OCI-LY7 (cell line): ENCODE results near the gene LIPC. TPM values are rescaled to one million over a fixed set of nuclear protein-coding genes. Genes with fewer than 3 reads are reported as not detected.

ENCODE experiments used
- BruUV-seq: library from RNA; stranded (reverse); fragments of 400-500 nt; replicated peaks from 2 replicates; lab custom pipeline; 2021; lab: Mats Ljungman, UMichigan
- CTCF ChIA-PET: fragments of 300-600 bp; sonication (Branson Sonifier 250); formaldehyde crosslinking; loops from one replicate; lab custom pipeline; 2022; ENCODE audit warnings: antibody characterized with exemption; ENCODE audit not compliant: unreplicated experiment; lab: Charles Lee
- POLR2A ChIA-PET: fragments of 300-600 bp; sonication (Branson Sonifier 250); formaldehyde crosslinking; loops from one replicate; lab custom pipeline; 2022; ENCODE audit warnings: antibody characterized with exemption; lab: Charles Lee
- DNase-seq: peaks from one replicate; pipeline ENCODE4 v3.0.0-alpha.2; 2015; ENCODE audit warnings: low spot score
- H2AFZ ChIP-seq: fragments of 200-600 bp; sonication (generic), shearing (Covaris generic); 2 replicates; pipeline ENCODE4 v1.6.1; 2014; ENCODE audit warnings: mild to moderate bottlenecking, antibody characterized with exemption, low read length, moderate library complexity
- H3K27ac ChIP-seq: fragments of 200-600 bp; sonication (generic); 2 replicates; pipeline ENCODE4 v1.5.1; 2014; ENCODE audit warnings: mixed run types, low read depth, mild to moderate bottlenecking, moderate library complexity, low read length, inconsistent platforms; ENCODE audit not compliant: poor library complexity, severe bottlenecking
- H3K36me3 ChIP-seq: fragments of 200-600 bp; sonication (generic); 2 replicates; pipeline ENCODE4 v1.6.1; 2014; ENCODE audit warnings: mild to moderate bottlenecking, antibody characterized with exemption, low read length, moderate library complexity, mixed read lengths; ENCODE audit not compliant: insufficient read depth
- H3K4me1 ChIP-seq: fragments of 200-600 bp; sonication (generic); 2 replicates; pipeline ENCODE4 v1.5.1; 2014; ENCODE audit warnings: mild to moderate bottlenecking, low read length; ENCODE audit not compliant: insufficient read depth, poor library complexity, severe bottlenecking
- H3K4me2 ChIP-seq: fragments of 200-600 bp; sonication (generic); 2 replicates; pipeline ENCODE4 v1.6.1; 2014; ENCODE audit warnings: mild to moderate bottlenecking, low read length
- H3K4me3 ChIP-seq: fragments of 200-600 bp; sonication (generic); 2 replicates; pipeline ENCODE4 v1.5.1; 2014; ENCODE audit warnings: mild to moderate bottlenecking, low read depth, low read length; ENCODE audit not compliant: poor library complexity, severe bottlenecking
- H3K79me2 ChIP-seq: fragments of 200-600 bp; sonication (generic); 2 replicates; pipeline ENCODE4 v1.6.1; 2016; ENCODE audit warnings: low read depth, mild to moderate bottlenecking, low read length, moderate library complexity, mixed read lengths; ENCODE audit not compliant: insufficient read depth
- H3K9me2 ChIP-seq: fragments of 200-600 bp; sonication (generic); 2 replicates; pipeline ENCODE4 v1.6.1; 2016; ENCODE audit warnings: mild to moderate bottlenecking, low read length, mixed read lengths; ENCODE audit not compliant: insufficient read depth
- H3K9me3 ChIP-seq: fragments of 200-600 bp; sonication (generic); 2 replicates; pipeline ENCODE4 v1.6.1; 2014; ENCODE audit warnings: mild to moderate bottlenecking, mixed run types, low read length, mixed read lengths
- H4K20me1 ChIP-seq: fragments of 200-600 bp; sonication (generic); 2 replicates; pipeline ENCODE4 v1.6.1; 2014; ENCODE audit warnings: mild to moderate bottlenecking, antibody characterized with exemption, low read length, moderate library complexity, mixed read lengths; ENCODE audit not compliant: insufficient read depth
- CTCF ChIP-seq: fragments of 200-600 bp; sonication (generic); conservative IDR thresholded peaks from 2 replicates; pipeline ENCODE4 v1.5.1; 2014; ENCODE audit warnings: mild to moderate bottlenecking, antibody characterized with exemption, low read length, moderate library complexity, mixed read lengths
- EZH2phosphoT487 ChIP-seq: fragments of 200-600 bp; sonication (generic); IDR thresholded peaks from 2 replicates; pipeline ENCODE4 v1.6.1; 2018; ENCODE audit warnings: low read depth, borderline replicate concordance, mild to moderate bottlenecking, mixed run types, antibody characterized with exemption, low read length, moderate library complexity, mixed read lengths
- intact Hi-C: fragments of 100-400 bp; cut with micrococcal nuclease; formaldehyde crosslinking; loops from one replicate; pipeline ENCODE4 v1.10.0; 2022; ENCODE audit not compliant: unreplicated experiment
- total RNA-seq, 2 experiments: library from RNA; depleted of rRNA in 1 of 2; stranded (reverse); fragments of >200 nt in 1 of 2; shearing (Covaris generic) in 1 of 2; gene quantifications; 2 replicates each; pipeline ENCODE4 v1.2.3, GENCODE V29; 2014 to 2022

Gene LIPC
- total RNA-seq, 2 experiments from 2014 or later, result 0.50 TPM; not detected in 1

DNA sequence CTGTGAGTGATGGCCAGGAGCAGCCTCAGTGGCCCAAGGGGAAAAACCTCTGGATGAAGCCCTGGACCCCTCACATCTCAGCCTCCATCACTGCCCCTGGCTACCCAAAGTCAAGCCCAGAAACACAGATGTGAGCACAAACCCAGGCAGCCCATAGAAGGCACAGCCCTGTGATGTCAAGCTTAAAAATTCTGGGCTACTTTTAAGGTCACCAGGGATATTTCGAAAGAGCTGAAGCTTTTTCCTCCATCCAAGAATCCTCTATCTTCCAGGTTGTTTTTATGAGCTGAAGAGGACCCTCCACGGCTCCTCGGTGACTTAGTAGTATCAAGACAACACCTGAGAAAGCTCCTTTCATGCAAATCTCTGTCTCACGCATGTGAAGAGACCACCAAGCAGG is 11.5 kb downstream of the LIPC start:
- Histone ChIP-seq H3K4me1 (no peaks in the 10 kb centered on the region), H3K4me3 (no peak overlapping the region), H3K9me2 (no peaks in the 10 kb centered on the region), H3K27ac (no peak overlapping the region), H2AFZ (no peak overlapping the region), H4K20me1 (no peaks in the 10 kb centered on the region), H3K79me2 (no peaks in the 10 kb centered on the region), H3K36me3 (no peaks in the 10 kb centered on the region), H3K4me2 (no peak overlapping the region), H3K9me3 (no peaks in the 10 kb centered on the region)
- ChIA-PET POLR2A (no interaction called here), CTCF (no interaction called here)
- no TSS peak for BruUV-seq
- no peak for TF ChIP-seq CTCF
- TF ChIP-seq EZH2phosphoT487, result no peak
- intact Hi-C loops, result no loop called here
- no peak for DNase-seq

DNA sequence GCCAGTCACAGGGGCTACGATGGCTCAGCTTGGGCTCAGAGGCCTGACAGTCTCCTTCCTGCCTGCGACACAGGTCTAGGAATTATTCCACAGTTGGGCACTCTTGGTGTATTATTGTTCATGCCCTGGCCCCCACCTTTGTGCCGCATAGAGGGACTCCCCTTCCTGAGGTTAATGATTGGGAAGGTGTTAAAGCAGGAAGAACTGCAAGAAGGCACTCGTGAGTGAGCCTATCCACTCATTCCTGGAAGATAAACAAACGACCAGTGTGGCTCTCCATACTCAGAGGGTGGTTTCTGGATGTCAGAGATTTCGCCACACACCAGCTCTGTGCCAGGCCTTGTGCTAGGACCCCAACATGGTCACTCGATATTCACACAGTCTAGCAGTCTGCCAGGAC is 12.3 kb downstream of the LIPC start:
- Histone ChIP-seq H3K9me2 (no peaks in the 10 kb centered on the region), H3K79me2 (no peaks in the 10 kb centered on the region), H3K27ac (no peak overlapping the region), H2AFZ (no peak overlapping the region), H3K36me3 (no peaks in the 10 kb centered on the region), H3K9me3 (no peaks in the 10 kb centered on the region), H4K20me1 (no peaks in the 10 kb centered on the region), H3K4me3 (no peak overlapping the region), H3K4me2 (no peak overlapping the region), H3K4me1 (no peaks in the 10 kb centered on the region)
- no TSS peak for BruUV-seq
- TF ChIP-seq CTCF (no peak), EZH2phosphoT487 (no peak)
- CTCF ChIA-PET, result no interaction called here
- POLR2A ChIA-PET, result no interaction called here
- DNase-seq, result no peak
- intact Hi-C loops, result no loop called here

DNA sequence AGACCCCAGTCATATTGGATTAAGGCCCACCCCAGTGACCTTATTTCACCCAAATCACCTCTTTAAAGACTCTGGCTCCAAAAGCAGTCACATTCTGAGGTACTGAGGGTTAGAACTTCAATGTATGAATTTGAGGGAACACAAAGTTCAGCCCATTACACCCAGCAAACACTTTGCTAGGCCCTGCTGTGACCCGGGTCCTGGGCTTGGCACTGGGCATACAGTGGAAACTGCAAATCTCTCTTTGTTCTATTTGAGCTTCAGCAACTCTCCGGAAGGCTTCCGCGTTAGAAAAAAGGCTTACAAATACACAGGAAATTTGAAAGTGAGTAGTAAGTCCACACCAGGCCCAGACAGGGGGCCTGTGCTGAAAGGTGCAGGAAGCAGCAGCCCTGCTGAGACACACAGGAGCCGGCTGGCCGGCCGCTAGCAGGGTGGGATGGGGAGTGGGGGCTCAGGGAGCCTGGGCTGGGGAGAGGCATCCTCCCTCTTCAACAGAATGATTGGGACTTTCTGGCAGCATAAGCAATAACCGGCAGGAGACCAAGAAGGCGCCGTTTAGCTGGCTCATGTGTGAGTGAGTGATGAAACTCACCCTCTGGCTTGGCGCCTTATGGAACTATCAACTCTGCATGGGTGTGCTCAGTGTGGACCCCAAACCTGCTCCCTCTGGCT is 13.0 kb downstream of the LIPC start:
- intact Hi-C loops, result no loop called here
- DNase-seq, result no peak
- Histone ChIP-seq H3K4me3 (no peak overlapping the region), H3K79me2 (no peaks in the 10 kb centered on the region), H2AFZ (no peak overlapping the region), H3K27ac (no peak overlapping the region), H3K9me3 (no peaks in the 10 kb centered on the region), H3K4me1 (no peaks in the 10 kb centered on the region), H3K9me2 (no peaks in the 10 kb centered on the region), H3K4me2 (no peak overlapping the region), H4K20me1 (no peaks in the 10 kb centered on the region), H3K36me3 (no peaks in the 10 kb centered on the region)
- BruUV-seq, result no TSS peak
- ChIA-PET CTCF (no interaction called here), POLR2A (no interaction called here)
- no peak for TF ChIP-seq CTCF
- TF ChIP-seq EZH2phosphoT487, result no peak
